GOT3 (cell line): ENCODE results near the gene ZBED4.
"Not testable (repeated sequence)": the region's sequence is repeated elsewhere in the genome, so short reads cannot be mapped to it uniquely, and the experiment has no call there.

ENCODE experiments used
- DNase-seq: peaks from one replicate; lab custom pipeline; 2025; ENCODE audit warnings: mixed read lengths; lab: John Stamatoyannopoulos, UW

ZBED4 gene, protein sequence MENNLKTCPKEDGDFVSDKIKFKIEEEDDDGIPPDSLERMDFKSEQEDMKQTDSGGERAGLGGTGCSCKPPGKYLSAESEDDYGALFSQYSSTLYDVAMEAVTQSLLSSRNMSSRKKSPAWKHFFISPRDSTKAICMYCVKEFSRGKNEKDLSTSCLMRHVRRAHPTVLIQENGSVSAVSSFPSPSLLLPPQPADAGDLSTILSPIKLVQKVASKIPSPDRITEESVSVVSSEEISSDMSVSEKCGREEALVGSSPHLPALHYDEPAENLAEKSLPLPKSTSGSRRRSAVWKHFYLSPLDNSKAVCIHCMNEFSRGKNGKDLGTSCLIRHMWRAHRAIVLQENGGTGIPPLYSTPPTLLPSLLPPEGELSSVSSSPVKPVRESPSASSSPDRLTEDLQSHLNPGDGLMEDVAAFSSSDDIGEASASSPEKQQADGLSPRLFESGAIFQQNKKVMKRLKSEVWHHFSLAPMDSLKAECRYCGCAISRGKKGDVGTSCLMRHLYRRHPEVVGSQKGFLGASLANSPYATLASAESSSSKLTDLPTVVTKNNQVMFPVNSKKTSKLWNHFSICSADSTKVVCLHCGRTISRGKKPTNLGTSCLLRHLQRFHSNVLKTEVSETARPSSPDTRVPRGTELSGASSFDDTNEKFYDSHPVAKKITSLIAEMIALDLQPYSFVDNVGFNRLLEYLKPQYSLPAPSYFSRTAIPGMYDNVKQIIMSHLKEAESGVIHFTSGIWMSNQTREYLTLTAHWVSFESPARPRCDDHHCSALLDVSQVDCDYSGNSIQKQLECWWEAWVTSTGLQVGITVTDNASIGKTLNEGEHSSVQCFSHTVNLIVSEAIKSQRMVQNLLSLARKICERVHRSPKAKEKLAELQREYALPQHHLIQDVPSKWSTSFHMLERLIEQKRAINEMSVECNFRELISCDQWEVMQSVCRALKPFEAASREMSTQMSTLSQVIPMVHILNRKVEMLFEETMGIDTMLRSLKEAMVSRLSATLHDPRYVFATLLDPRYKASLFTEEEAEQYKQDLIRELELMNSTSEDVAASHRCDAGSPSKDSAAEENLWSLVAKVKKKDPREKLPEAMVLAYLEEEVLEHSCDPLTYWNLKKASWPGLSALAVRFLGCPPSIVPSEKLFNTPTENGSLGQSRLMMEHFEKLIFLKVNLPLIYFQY

GRCh38 chr22:49852898-49853894, at the start of gene ZBED4:
TSS of gene ZBED4 (plus strand) at chr22:49853844. CDS start at chr22:49883663, 29,819 bp downstream.
- peak; percentile 96 for DNase-seq

DNA sequence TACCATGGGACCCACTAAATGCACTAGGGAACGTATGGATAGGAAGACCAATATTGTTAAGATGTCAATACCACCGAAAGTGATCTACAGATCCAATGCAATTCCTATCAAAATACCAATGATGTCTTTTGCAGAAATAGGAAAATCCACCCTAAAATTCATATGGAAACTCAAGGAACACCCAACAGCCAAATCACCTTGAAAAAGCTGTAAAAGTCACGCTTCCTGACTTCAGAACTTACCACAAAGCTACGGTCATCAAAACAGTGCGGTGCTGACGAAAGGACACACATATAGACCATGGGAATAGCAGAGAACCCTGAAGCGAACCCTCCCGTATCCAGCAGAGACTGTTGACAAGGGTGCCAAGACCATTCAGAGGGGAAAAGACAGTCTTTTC, 46.5 kb upstream of the ZBED4 start:
- no peak for DNase-seq

DNA sequence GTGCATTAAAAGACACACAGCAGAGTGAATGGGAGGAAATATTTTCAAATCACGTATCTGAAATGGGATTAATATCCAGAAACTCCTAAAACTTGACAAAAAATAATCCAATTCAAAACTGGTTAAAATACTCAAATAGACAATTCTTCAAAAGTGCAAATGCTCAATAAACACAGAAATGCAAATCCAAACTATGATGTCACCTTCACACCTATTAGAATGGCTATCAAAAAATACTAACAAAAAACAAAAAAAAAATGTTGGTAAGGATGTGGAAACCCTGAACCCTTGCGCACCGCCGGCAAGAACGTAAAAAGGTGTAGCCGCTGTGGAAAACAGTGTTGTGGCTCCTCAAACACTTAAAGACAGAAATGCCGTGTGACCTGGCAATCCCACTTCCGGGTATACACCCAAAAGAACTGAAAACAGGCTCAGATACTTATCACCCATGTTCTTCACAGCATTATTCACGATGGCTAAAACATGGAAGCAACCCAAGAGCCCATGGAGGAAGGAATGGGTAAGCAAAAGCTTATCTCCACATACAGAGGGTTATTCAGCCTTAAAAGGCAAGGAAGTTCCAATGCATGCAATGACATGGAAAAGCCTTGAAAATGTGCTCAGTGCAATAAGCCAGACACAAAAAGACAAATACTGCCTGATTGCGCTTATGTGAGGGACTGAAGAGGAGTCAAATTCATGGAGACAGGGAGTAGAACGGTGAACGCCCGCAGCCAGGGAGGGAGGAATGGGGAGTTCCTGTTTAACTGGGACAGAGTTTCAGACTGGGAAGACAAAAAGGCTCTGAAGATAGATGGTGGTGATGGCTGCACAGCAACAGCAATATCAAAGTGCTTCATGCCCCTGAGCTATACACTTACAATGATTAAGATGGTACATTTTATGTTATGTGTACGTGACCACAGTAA, 45.6 kb upstream of the ZBED4 start:
- DNase-seq, result no peak

GRCh38 chr22:49810363-49811019, 43.2 kb upstream of the ZBED4 start:
- no peak for DNase-seq

DNA sequence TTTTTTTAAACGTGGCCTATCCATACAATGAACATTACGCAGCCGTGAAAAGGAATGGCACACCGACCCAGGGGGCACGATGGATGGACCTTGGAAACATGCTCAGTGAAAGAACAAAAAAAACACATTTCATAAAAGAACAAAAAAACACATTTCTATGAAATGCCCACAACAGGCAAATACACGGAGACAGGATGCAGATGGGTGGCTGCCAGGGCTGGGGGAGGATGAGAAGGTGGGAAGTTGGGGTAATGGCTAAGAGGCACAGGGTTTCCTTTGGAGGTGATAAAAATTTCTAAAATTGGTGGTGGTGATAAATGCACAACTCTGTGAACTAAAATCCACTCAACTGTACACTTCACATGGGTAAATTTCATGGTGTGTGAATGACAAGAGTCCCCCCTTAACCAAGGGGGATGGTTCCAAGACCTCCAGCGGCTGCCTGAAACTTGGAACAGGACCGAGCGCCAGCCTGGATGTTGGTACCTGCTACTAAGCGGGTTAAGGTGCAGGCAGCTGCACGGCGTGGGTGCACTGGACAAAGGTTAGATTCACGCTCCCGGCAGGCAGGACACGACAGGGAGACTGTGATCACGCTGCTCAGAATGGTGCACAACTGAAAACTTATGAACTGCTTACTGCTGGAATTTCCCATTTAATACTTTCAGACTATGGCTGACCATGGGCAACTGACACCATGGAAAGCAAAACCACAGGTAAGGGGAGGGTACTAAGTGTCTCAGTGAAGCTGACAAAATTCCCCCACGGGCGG, 42.4 kb upstream of the ZBED4 start:
- DNase-seq, result no peak

- no peak for DNase-seq
These were observed 40.8 kb upstream of the ZBED4 start for GRCh38 chr22:49812838-49813237.

GRCh38 chr22:49814164-49814686, 39.4 kb upstream of the ZBED4 start:
- no peak for DNase-seq

DNA sequence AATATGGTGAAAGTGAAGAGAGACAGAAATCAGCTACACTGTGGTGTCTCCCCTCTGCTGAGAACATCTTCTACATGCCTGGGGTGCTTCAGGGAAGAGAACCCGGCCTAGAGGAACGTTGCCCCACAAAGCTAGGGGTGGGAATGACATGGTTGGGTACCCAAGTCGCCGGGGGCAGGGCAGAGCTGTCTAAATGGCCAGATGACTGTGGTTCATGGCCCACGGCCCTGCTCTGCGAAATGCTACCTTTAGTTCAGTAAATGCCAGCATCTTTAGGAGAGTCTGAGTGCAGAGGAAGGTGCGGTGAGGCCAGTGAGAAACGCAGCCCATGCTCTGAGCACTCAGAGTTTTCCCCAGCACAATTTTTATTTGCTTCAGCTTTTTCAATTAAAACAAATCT, 38.8 kb upstream of the ZBED4 start:
- no peak for DNase-seq

DNA sequence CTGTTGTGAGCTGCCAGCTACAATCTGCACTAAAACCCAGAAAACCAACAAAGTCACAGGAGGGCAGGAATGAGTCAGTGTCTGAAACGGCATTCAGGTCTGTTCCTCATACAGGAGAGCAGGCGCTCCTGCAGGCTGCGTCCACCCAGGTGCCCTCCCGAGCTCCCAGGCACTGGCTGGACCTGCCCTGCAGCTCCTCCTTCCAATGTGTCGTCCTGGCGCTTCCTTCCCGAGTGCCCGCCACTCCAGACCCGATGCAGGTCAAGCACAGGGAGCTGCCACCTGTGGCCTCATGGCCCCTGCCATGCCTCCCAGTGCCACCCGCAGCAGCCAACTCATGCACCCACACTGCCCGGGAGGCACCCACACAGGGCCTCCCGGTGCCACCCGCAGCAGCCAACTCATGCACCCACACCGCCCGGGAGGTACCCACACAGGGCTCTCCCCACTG, 38.0 kb upstream of the ZBED4 start:
- no peak for DNase-seq

DNA sequence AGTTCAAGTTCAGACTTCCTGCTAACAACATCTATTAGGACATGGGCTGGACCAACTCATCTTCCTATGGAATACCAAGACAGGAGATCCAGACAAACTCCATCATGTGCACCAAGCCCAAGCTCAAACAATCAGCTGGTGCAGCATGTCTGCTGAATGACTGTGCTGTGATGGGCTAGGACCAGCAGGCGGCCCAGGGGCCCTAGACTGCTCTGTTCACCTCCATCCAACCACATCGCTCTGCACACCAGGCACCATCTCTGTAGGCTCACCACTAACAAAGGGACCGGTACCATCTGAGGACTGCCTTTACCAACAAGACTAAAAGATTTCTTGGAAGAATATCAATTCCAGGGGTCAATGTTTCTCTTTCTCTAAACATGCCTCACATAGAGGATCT, 36.3 kb upstream of the ZBED4 start:
- no peak for DNase-seq

- DNase-seq, result no peak
These were observed 32.7 kb upstream of the ZBED4 start for GRCh38 chr22:49820984-49821383.

GRCh38 chr22:49821741-49822140, 31.9 kb upstream of the ZBED4 start:
- not testable (repeated sequence) for DNase-seq

- no peak for DNase-seq
These were observed 30.2 kb upstream of the ZBED4 start for GRCh38 chr22:49823289-49824045.

DNA sequence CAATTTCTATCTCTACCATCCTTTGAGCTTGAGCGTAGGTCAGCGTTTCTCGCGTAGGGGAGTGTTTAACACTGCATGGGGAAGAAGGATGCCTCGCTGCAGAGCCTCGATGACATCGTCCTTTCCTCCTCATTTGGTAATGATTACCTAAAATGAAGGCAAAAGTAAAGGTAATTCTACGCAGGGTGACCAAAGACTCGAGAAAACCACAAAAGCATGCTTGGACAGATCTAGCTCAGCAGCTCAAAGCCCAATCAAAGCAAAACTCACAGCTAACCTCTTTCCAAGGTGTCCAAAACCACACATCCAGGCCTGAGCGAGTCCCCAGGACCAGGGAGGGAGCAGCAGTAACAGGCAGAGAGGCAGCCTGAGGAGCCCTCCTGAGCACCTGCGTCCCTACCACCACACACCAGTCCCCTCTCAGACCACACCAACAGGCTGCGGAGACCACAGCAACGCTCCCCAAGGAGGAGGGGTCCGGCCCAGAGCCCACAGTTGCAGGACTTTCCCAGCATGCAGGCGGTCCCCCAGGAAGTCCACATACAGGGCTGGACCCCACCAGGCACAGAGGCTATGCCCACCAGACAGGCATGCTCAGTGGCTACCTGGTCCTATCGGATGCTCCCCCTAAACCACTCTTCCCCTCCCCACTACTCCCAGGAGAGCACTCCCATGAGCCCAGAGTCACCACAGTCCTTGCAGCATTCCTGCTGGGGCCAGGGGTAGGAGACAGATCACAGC, 29.3 kb upstream of the ZBED4 start:
- DNase-seq, result no peak

- no peak for DNase-seq
These were observed 28.7 kb upstream of the ZBED4 start for GRCh38 chr22:49824936-49825335.

- DNase-seq, result no peak
These were observed 28.2 kb upstream of the ZBED4 start for GRCh38 chr22:49825436-49825835.
